Measurements from ENCODE around the gene RBM26.
"Not testable (repeated sequence)": the region's sequence is repeated elsewhere in the genome, so short reads cannot be mapped to it uniquely, and the experiment has no call there.

The RBM26 gene

GRCh38 chr13:79328510-79328909 lies 77.5 kb downstream of the RBM26 start:
- no peak for DNase-seq

- no peak for DNase-seq
Observed at GRCh38 chr13:79320433-79320832, 85.6 kb downstream of the RBM26 start.

- no peak for DNase-seq
Observed at GRCh38 chr13:79318664-79319063, 87.4 kb downstream of the RBM26 start.

- DNase-seq, result no peak
Observed at GRCh38 chr13:79317856-79318255, 88.2 kb downstream of the RBM26 start.

GRCh38 chr13:79314652-79315051 lies 91.4 kb downstream of the RBM26 start:
- no peak for DNase-seq

- no peak for DNase-seq
Observed at GRCh38 chr13:79312340-79312855, 93.7 kb downstream of the RBM26 start.

- DNase-seq, result no peak
Observed at GRCh38 chr13:79311386-79311785, 94.7 kb downstream of the RBM26 start.

- no peak for DNase-seq
Observed at GRCh38 chr13:79309690-79310089, 96.4 kb downstream of the RBM26 start.

- DNase-seq, result no peak
Observed at GRCh38 chr13:79307866-79308298, 98.2 kb downstream of the RBM26 start.

- DNase-seq, result no peak
Observed at GRCh38 chr13:79307433-79307861, 98.6 kb downstream of the RBM26 start.

GRCh38 chr13:79306650-79307049 lies 99.4 kb downstream of the RBM26 start:
- no peak for DNase-seq

- DNase-seq, result no peak
Observed at GRCh38 chr13:79297128-79297527, 108.9 kb downstream of the RBM26 start.

- no peak for DNase-seq
Observed at GRCh38 chr13:79295906-79296706, 109.9 kb downstream of the RBM26 start.

- no peak for DNase-seq
Observed at GRCh38 chr13:79290595-79291244, 115.3 kb downstream of the RBM26 start.

GRCh38 chr13:79289571-79289970 lies 116.5 kb downstream of the RBM26 start:
- no peak for DNase-seq

GRCh38 chr13:79287939-79288795 lies 117.9 kb downstream of the RBM26 start:
- DNase-seq, result no peak

GRCh38 chr13:79285159-79285558 lies 120.9 kb downstream of the RBM26 start:
- DNase-seq, result no peak

GRCh38 chr13:79283742-79284141 lies 122.3 kb downstream of the RBM26 start:
- DNase-seq, result no peak

GRCh38 chr13:79282976-79283375 lies 123.1 kb downstream of the RBM26 start:
- no peak for DNase-seq

- no peak for DNase-seq
Observed at GRCh38 chr13:79282508-79282907, 123.5 kb downstream of the RBM26 start.

- DNase-seq, result no peak
Observed at GRCh38 chr13:79281339-79281747, 124.7 kb downstream of the RBM26 start.

- DNase-seq, result not testable (repeated sequence)
Observed at GRCh38 chr13:79279735-79280134, 126.3 kb downstream of the RBM26 start.

- DNase-seq, result no peak
Observed at GRCh38 chr13:79273045-79273444, 133.0 kb downstream of the RBM26 start.
